Measurements from ENCODE around the gene GNS. TPM values are rescaled to one million over a fixed set of nuclear protein-coding genes. Genes with fewer than 3 reads are reported as not detected.

GNS gene
- polyA plus RNA-seq, 12 donors = 59.4 to 219 (median 74.6) TPM

DNA sequence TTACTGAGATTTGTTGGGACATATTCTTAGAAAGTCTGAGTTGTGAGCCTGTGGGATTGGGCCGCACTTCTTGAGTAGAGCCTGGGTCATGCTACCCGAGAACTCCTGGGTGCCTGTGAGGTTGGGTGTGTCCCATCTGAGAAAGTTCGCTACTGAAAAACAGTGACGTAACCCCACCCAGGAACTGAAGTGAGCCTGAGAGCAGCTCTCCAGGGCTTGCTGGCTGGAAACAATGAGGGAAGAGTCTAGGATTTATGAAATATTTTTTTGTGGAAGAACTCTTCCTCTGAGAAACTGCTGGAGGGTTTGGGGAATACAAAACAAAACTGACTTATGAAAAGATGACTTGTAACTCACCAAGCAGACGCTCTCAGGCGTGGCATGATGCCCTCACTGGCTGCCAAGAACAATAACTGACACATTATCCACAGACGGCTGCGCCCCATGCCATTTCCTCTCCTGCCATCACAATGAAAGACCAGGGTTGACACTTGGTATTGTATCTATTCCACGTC, 79.7 kb downstream of the GNS start:
- peak; percentile 46 for DNase-seq

DNA sequence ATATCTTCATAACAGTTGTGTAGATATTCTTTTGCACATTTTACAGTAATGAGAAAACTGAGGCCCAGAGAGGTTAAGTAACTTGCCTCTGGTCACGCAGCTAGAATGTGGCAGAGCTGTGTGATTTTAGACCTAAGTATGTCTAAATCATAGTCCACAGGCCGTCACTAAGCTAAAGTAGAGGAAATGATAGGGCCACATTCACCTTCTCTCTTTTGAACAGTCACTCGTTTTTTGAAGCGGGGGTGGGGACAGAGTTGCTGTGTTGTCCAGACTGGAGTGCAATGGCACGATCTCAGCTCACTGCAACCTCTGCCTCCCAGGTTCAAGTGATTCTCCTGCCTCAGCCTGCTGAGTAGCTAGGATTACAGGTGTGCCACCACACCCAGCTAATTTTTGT, 80.4 kb downstream of the GNS start:
- no peak for DNase-seq

DNA sequence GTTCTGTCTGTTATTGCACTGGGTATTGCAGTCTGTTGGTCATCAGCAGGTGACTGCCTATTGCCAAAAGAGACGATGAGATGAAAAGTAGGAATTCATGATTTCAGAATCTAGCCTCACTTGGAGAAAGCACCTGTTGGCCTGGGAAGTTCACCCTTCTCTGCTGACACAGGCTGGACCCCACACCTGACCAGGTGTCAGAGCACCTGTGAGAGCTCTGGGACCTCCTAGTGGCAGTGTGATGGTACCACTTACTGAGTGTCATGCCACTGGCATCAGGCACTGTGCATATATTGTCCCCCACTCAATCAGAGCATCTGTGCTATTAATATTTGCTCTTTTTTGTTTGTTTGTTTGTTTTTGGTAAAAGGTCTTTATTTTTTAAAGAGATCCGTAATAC, 81.0 kb downstream of the GNS start:
- no peak for DNase-seq

DNA sequence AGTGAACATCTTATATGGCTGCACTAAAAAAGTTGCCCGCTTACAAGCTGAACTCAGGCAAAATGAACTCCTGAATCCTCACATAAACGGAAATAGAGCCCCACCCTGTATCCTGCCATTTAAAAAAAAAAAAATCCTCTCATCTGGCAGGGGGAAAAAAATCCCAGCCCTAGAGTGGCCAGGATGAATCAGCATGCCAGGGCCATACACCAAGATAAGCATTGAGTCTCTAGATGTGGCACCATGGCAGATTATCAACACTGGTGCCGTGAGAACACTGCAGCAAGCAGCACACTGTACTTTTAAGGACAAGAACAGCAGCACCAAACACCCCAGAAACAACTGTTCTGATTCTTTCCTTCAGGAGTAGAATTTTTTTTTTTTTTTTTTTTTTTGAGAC, 83.4 kb downstream of the GNS start:
- no peak for DNase-seq

DNA sequence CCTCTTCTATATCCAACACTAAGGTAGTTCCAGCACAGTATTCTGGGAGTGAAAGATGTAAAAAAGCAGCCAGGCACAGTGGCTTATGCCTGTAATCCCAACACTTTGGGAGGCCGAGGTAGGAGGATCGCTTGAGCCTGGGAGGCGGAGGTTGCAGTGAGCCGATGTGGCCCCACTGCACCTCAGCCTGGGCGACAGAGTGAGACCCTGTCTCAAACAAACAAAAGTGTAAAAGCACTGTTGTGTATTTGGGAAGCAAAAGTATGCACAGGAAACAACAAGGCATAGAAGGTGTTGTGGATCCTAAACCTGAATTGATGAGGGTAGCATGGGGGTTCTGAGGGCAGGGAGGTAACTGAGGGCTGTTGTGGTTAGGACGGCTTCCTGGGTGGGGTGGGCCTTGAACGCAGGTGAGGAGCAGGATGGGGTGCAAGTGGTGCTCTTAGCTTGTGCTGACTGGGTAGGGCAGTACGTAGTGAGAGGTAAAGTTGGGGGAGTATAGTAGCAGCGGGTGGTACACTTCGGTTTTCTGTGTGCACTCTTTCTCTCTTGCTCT, 84.8 kb downstream of the GNS start:
- DNase-seq = no peak

DNA sequence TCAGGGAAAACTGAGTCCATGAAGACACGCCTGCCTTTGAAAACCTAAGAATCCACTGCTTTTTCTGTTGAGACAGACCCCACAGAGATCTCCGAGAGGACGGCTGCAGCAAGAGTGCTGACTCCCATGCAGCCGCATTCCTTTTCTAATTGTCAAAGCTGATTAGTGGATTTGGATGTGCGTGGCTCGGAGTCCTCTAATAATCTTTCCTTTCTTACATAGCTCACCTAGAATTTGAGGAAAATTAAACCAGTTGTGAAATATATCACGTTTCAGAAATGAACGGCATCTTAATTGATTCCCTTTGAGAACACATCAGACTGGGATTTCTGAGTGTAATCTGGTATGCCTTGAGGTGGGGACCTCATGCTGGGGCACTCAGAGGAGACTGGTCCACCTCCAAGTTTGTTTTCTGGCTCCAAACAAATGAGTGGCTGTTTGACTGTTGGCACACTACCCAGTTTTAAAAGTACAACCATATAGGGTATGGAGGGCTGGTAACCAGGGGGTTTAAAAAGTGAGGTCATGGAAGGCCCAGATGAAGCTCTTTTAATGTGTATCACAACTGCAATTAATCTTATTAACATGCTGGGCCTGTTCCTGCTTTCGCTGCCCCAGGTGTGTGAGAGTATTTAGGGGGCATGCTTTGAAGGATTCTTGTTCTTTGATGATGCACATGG, 85.6 kb downstream of the GNS start:
- DNase-seq = no peak

DNA sequence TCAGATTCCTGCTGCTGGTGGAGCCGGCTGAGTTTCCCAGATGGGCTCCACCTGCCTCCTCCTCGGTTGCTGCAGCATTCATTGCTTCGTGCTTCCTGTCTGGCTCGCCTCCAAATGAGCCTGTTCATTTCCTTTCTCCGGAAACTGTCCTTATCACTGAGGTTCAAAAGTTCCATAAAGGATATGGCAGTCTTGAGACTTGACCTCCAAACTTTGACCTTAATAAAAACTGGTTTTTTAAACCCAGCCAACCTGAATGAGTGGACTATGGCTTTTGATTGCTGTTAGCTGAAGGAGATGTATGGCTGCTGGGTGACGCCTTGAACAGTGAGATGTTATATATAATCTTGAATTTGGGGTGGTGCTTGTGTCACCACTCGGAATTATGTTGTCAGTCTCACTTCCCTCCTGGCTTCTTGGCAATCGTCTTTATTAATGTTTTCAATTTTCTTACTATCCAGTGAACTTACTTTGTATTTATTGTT, 86.2 kb downstream of the GNS start:
- DNase-seq = no peak

DNA sequence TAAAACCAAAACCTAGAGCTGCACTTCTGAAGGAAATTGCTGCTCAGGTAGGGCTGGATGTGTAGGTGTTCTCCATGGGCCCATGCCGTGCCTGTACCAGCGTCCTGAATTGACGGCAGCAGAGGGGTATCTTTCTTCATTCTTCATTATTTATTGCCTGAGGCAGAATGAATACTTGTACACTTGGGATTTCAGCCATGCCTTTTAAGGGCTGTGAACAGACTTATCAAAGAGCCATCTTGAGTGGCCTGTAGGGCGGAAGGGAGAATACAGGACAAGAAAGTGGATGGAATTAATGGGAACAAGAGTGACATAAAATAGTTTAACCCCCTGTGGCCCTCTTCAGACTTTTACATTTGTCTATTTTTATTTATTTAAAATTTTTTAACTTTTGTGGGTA, 87.5 kb downstream of the GNS start:
- DNase-seq = no peak

DNA sequence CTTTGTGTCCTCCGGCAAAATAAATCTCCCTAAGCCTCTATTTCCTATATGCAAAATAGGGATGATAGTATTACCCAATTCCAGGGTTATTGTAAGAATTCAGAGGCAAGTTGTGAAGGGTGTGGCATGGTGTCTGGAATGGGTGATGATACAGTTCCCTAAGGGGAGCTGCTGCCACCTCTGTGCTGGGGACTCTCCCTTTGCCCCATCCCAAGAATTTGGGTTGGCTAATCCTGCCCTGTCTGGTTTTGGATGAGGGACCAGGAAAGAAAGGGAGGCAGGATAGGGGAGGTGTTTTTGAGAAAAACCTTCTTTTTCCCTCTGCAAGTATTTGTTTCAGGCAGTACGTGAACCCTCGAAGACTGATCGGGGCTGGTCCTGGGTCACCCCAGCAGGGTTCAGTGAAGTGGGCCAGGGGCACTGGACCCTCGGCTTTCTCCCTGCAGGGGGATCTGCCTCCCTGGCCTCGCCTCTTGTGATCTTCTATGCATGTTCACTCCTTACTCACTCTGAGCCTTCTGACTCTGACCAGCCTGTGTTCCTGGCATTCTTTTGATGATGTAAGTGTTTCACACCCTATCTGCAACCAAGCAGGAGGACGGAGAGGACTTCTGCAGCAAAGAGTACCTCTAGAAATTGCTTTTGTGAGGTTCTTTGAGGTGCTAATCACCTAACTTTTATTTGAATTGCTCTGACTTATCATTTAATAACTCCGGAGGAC, 88.1 kb downstream of the GNS start:
- no peak for DNase-seq

DNA sequence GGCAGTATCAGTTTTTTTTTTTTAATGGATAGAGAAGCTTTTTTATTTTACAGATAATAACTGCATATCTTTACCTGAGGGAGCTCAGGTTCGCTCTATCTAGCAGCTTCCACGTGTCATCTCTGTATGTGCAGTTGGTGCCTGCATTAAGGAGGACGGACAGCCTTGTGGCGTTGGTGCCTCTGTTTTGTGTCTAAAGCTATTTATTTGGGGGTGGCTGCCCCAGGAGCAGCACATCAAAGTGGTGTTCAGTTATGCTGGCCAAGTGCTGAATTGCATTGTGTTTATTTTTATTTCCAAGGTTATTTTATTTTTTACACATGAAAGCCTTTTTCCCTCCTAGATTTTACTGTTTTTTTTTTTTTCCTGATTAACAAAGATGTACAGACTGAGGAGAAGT, 89.2 kb downstream of the GNS start:
- no peak for DNase-seq

DNA sequence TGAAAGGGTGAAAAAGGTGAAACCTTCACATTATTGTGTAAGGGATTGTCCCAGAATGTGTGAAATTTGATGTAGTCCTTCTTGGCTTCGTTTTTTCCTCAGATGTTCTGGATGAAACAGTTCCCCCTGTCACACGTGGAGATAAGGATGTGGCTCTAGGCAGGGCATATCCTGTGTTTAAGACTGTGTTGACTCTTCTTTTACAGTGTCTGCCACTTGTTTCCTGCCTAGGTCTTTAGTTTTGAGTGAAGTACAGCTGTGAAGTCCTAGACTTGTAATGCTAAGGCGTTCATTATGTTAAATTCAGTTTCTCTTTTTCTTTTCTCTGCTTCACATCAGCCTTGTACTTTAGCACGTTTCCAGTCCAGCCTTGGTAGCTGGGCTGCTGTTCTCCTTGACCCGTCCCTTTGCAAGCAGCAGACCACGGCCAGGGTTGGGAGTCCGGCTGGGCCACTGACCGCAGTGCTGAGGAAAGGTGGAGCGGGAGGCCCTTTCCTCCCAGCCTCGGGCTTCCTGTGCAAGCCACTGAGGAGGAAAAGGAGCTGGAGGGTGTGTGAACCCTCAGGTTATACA, 89.8 kb downstream of the GNS start:
- no peak for DNase-seq

DNA sequence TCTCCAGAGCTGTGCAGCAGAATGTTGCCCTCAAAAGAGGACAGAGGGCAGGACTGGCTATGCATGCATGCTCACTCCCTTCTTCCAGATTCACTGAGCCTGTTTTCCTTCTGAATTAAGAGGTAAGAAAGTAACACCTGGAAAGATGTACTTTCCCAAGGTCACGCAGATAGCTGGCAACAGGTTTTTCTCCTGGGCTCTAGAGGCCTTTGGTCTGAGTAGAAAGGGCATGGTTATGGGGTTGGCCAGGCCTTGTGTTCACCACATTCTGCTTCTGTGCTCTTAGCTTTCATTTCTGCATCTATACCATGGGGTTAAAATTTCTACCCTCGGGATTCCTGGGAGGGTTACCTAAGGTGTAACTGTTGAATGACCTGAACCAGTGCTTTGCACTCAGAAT, 91.4 kb downstream of the GNS start:
- no peak for DNase-seq

DNA sequence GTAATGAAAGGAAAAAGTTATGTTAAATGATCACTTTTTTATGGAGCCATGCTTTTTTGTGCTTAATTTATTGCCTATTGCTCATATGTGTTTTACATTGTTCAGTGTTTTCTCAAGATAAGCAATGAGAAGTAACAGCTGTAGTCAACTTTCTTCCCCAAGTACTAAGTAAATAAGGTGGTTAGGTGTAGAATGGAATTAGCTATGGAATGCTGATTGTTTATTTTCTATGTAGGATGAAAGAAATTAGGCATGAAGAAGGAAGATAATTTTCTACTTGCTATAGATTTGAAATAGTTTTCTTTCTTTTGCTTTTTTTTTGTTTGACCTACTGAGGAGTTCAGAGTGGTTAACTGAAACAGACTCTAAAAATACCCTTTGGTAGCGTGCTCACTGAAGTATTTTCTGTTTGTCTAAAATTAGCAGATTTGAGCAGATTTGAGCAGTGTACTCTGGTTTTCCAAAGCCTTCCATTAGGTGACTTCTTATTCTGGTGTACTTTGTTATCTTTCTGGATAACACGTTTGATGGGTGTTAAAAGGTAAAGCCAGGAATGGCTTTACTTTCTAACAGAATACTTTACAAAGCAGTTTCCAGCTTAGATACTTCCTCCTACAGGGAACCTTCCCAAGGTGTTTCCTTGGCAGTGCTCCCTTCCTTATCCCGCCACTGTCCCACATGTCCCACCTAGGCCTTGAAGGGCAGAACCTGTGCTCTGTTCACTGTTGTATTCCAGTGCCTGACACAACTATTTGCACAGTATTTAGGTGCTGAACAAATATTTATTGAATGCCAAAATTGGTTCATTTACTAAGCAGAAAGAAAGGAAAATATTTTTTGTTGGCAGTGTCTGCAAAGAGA, 92.9 kb downstream of the GNS start:
- no peak for DNase-seq

DNA sequence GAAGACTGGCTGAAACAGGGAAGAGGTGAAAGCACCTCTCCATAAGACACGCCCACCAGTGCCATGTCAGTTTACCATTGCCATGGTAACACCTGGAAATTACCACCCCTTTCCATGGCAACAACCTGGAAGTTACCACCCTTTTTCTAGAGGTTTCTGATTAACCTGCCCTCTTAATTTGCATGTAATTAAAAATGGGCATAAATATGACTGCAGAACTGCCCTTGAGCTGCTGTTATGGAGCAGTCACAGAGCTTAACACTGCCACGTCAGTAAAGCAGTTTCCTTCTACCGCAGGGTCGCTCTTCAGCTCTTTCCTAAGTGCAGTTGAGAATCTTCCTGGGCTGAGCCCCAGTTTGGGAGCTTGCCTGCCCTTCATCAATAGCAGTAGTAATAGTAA, 93.7 kb downstream of the GNS start:
- DNase-seq = peak; percentile 25

Other genes with a start within 250 kb of the GNS start
- 100 to 1,000 TPM in 1 of 12 donors, 10 to 100 TPM in 11; 28.2 to 352 (median 67.1) TPM for gene RASSF3, start 148.9 kb downstream of the GNS start, polyA plus RNA-seq (ENCODE audit: insufficient read length in 12 of 12)
- 1 to 10 TPM in 11 of 12 donors, not detected in 1; 1.1 to 2.9 (median 2.0) TPM for gene TBC1D30, start 65.2 kb upstream of the GNS start, polyA plus RNA-seq (ENCODE audit: insufficient read length in 12 of 12)